SIG-M5 treated with dmso at 0.1 percent for 504 hours (cell line): ENCODE data around the gene C2orf72.
A peak's percentile ranks its signal among the peaks of the same experiment; 100 is the strongest.
"Not testable (repeated sequence)": the region's sequence is repeated elsewhere in the genome, so short reads cannot be mapped to it uniquely, and the experiment has no call there.

Source experiments
- DNase-seq: peaks from one replicate; lab custom pipeline; 2025; ENCODE audit not compliant: unreplicated experiment; lab: John Stamatoyannopoulos, UW

C2orf72 gene

GRCh38 chr2:231067531-231067930 lies 30.2 kb downstream of the C2orf72 start:
- not testable (repeated sequence) for DNase-seq

GRCh38 chr2:231068525-231069222 lies 31.4 kb downstream of the C2orf72 start:
- peak; percentile 16 for DNase-seq

GRCh38 chr2:231069379-231070054 lies 32.2 kb downstream of the C2orf72 start:
- DNase-seq = no peak

- no peak for DNase-seq
These were observed 47.2 kb downstream of the C2orf72 start for GRCh38 chr2:231084565-231084964.

GRCh38 chr2:231088754-231089153 lies 51.4 kb downstream of the C2orf72 start:
- no peak for DNase-seq

GRCh38 chr2:231093933-231094332 lies 56.6 kb downstream of the C2orf72 start:
- DNase-seq = no peak

- DNase-seq = no peak
These were observed 57.5 kb downstream of the C2orf72 start for GRCh38 chr2:231094736-231095346.
